HEK293 (cell line): ENCODE data around the gene TECPR2.

ENCODE experiments used
- CTCF ChIA-PET: fragments of 350-600 bp; formaldehyde crosslinking; extraction: SDS; loops from one replicate; lab custom pipeline; 2021; ENCODE audit warnings: antibody characterized with exemption; lab: Yijun Ruan, JAX
- POLR2A ChIA-PET: fragments of 300-600 bp; formaldehyde crosslinking; extraction: SDS; loops from one replicate; lab custom pipeline; 2020; ENCODE audit warnings: antibody characterized with exemption, inconsistent platforms; lab: Yijun Ruan, JAX
- H3K27ac ChIP-seq: fragments of 200-500 bp; sonication (Bioruptor generic); 2 replicates; pipeline ENCODE4 v1.5.1; 2014; ENCODE audit warnings: low read depth, low read length, control low read depth, inconsistent platforms; ENCODE audit errors: extremely low read depth
- H3K36me3 ChIP-seq, 2 experiments: fragments of 200-500 bp in 1 of 2; sonication (Bioruptor generic) in 1 of 2; 1 replicate in 1 of 2; 2 replicates in 1 of 2; pipeline ENCODE4 v1.5.1; 2014 to 2017; ENCODE audit warnings: inconsistent platforms in 2 of 2, low read length in 2 of 2; ENCODE audit not compliant: control insufficient read depth in 2 of 2, insufficient read depth in 1 of 2
- H3K4me1 ChIP-seq: fragments of 200-500 bp; sonication (Bioruptor generic); 2 replicates; pipeline ENCODE4 v1.5.1; 2014; ENCODE audit warnings: mild to moderate bottlenecking, low read length, inconsistent platforms; ENCODE audit not compliant: control insufficient read depth, insufficient read depth
- H3K4me3 ChIP-seq: 2 replicates; pipeline ENCODE4 v1.5.1; 2011; ENCODE audit warnings: low read depth, mild to moderate bottlenecking, control low read depth, low read length, moderate library complexity
- H3K9me3 ChIP-seq: fragments of 200-500 bp; sonication (Bioruptor generic); 2 replicates; pipeline ENCODE4 v1.5.1; 2014; ENCODE audit warnings: low read depth, low read length, inconsistent platforms; ENCODE audit not compliant: control insufficient read depth, insufficient read depth
- GLI2 ChIP-seq: fragments of 450-650 bp; formaldehyde crosslinking; IDR thresholded peaks from 2 replicates; pipeline ENCODE4; 2017; ENCODE audit warnings: missing biosample characterization, missing genetic modification characterization, low read depth, borderline replicate concordance
- GLIS1 ChIP-seq: fragments of 450-650 bp; formaldehyde crosslinking; IDR thresholded peaks from 2 replicates; pipeline ENCODE4 v1.5.1; 2016; ENCODE audit warnings: missing biosample characterization, missing genetic modification characterization
- HOXD13 ChIP-seq: sonication (generic); formaldehyde crosslinking; IDR thresholded peaks from 2 replicates; pipeline ENCODE4 v1.8.0; 2022; ENCODE audit warnings: missing genetic modification reagents, borderline replicate concordance
- KLF1 ChIP-seq: fragments of 450-650 bp; formaldehyde crosslinking; IDR thresholded peaks from 2 replicates; pipeline ENCODE4 v1.5.1; 2016; ENCODE audit warnings: missing biosample characterization, missing genetic modification characterization
- KLF7 ChIP-seq: fragments of 450-650 bp; formaldehyde crosslinking; IDR thresholded peaks from 2 replicates; pipeline ENCODE4 v1.5.1; 2016; ENCODE audit warnings: missing biosample characterization, missing genetic modification characterization, borderline replicate concordance
- KLF8 ChIP-seq: fragments of 450-650 bp; formaldehyde crosslinking; IDR thresholded peaks from 2 replicates; pipeline ENCODE4 v1.5.1; 2016; ENCODE audit warnings: missing biosample characterization, missing genetic modification characterization
- YY2 ChIP-seq: fragments of 450-650 bp; formaldehyde crosslinking; IDR thresholded peaks from 2 replicates; pipeline ENCODE4 v1.5.1; 2016; ENCODE audit warnings: missing biosample characterization, missing genetic modification characterization
- ZBTB48 ChIP-seq: fragments of 450-650 bp; formaldehyde crosslinking; IDR thresholded peaks from 2 replicates; pipeline ENCODE4 v1.5.1; 2016; ENCODE audit warnings: missing biosample characterization, missing genetic modification characterization
- ZIC2 ChIP-seq: fragments of 450-650 bp; formaldehyde crosslinking; IDR thresholded peaks from 2 replicates; pipeline ENCODE4 v1.5.1; 2016; ENCODE audit warnings: missing biosample characterization, missing genetic modification characterization
- ZNF138 ChIP-seq: fragments of 450-650 bp; formaldehyde crosslinking; IDR thresholded peaks from 2 replicates; pipeline ENCODE4 v1.5.1; 2016; ENCODE audit warnings: missing biosample characterization, missing genetic modification characterization, borderline replicate concordance
- ZNF184 ChIP-seq: fragments of 450-650 bp; IDR thresholded peaks from 2 replicates; pipeline ENCODE4 v1.5.1; 2018; ENCODE audit warnings: missing biosample characterization, mild to moderate bottlenecking, missing genetic modification characterization
- ZNF37A ChIP-seq: fragments of 450-650 bp; IDR thresholded peaks from 2 replicates; pipeline ENCODE4 v1.5.1; 2018; ENCODE audit warnings: missing biosample characterization, missing genetic modification characterization
- ZNF423 ChIP-seq: fragments of 450-650 bp; formaldehyde crosslinking; IDR thresholded peaks from 2 replicates; pipeline ENCODE4 v1.5.1; 2016; ENCODE audit warnings: missing biosample characterization, missing genetic modification characterization
- ZNF426 ChIP-seq: fragments of 450-650 bp; formaldehyde crosslinking; IDR thresholded peaks from 2 replicates; pipeline ENCODE4 v1.5.1; 2017; ENCODE audit warnings: missing biosample characterization, missing genetic modification characterization, mild to moderate bottlenecking, inconsistent platforms, moderate library complexity
- ZNF529 ChIP-seq: fragments of 450-650 bp; formaldehyde crosslinking; IDR thresholded peaks from 2 replicates; pipeline ENCODE4 v1.5.1; 2017; ENCODE audit warnings: missing genetic modification characterization, missing biosample characterization; ENCODE audit not compliant: insufficient replicate concordance
- ZNF558 ChIP-seq: fragments of 450-650 bp; formaldehyde crosslinking; IDR thresholded peaks from 2 replicates; pipeline ENCODE4 v1.5.1; 2016; ENCODE audit warnings: missing biosample characterization, missing genetic modification characterization
- ZNF600 ChIP-seq: fragments of 450-650 bp; formaldehyde crosslinking; IDR thresholded peaks from 2 replicates; pipeline ENCODE4 v1.5.1; 2016; ENCODE audit warnings: missing biosample characterization, missing genetic modification characterization
- ZNF677 ChIP-seq: fragments of 450-650 bp; IDR thresholded peaks from 2 replicates; pipeline ENCODE4 v1.5.0; 2018; ENCODE audit warnings: missing biosample characterization, mild to moderate bottlenecking, missing genetic modification characterization, moderate library complexity
- ZNF707 ChIP-seq: fragments of 450-650 bp; formaldehyde crosslinking; IDR thresholded peaks from 2 replicates; pipeline ENCODE4 v1.5.1; 2016; ENCODE audit warnings: missing biosample characterization, missing genetic modification characterization
- ZNF768 ChIP-seq: fragments of 450-650 bp; formaldehyde crosslinking; IDR thresholded peaks from 2 replicates; pipeline ENCODE4 v1.5.1; 2018; ENCODE audit warnings: missing biosample characterization, mild to moderate bottlenecking, missing genetic modification characterization
- ZNF776 ChIP-seq: fragments of 450-650 bp; formaldehyde crosslinking; IDR thresholded peaks from 2 replicates; pipeline ENCODE4 v1.5.0; 2017; ENCODE audit warnings: missing biosample characterization, missing genetic modification characterization, borderline replicate concordance
- TF ChIP-seq, protein P1 (sequence below): fragments of 450-650 bp; formaldehyde crosslinking; IDR thresholded peaks from 2 replicates; pipeline ENCODE4 v1.5.1; 2016; ENCODE audit warnings: missing biosample characterization, missing genetic modification characterization
- TF ChIP-seq, protein P2 (sequence below): fragments of 450-650 bp; formaldehyde crosslinking; IDR thresholded peaks from 2 replicates; pipeline ENCODE4 v1.5.1; 2016; ENCODE audit warnings: missing biosample characterization, missing genetic modification characterization
- TF ChIP-seq, protein P3 (sequence below): fragments of 450-650 bp; formaldehyde crosslinking; IDR thresholded peaks from 2 replicates; pipeline ENCODE4 v1.5.0; 2017; ENCODE audit warnings: missing biosample characterization, missing genetic modification characterization, borderline replicate concordance

TECPR2 gene

DNA sequence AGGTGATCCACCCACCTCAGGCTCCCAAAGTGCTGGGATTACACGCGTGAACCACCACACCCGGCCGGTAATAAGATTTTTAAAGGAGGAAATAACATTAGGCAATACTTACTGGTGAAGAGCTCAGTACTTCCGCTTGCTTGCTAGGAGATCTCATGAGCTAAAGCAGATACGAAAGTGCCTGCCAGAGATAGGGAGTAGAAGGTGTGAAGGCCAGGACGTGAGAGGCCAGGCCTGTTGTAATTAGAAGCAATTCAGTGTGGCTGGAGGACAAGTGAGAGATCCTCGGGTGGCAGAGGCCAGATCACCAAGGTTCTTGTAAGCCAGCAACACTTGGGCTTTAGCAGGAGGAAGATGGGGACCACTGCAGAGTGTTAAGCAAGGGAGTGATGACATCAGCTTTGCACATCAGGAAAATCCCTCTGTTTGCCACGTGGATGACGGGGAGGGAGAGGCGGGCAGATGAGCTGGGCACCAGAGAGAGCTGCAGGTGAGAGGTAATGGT is 7.6 kb downstream of the TECPR2 start (continued):
- no peak for TF ChIP-seq ZNF776

DNA sequence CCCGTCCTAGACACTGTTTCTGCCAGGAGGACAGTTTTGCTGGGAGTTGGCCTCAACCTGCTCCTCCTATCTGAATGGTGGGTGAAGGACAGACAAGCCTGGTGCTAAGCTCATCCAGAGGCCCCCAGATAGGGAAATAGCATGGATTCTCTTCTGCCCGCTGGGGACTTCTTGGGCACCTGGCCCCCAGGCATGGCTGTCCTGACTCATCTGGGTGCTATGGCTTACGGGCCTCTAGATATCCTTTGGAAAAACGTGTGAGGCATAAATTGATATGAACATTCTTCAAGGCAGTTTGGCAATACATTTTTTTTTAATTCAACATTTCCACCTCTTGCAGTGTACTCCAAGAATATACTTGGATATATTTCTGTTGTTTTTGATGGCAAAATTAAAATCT is 8.6 kb downstream of the TECPR2 start:
- CTCF ChIA-PET, result no interaction called here
- H3K27ac ChIP-seq, result no peak overlapping the region

DNA sequence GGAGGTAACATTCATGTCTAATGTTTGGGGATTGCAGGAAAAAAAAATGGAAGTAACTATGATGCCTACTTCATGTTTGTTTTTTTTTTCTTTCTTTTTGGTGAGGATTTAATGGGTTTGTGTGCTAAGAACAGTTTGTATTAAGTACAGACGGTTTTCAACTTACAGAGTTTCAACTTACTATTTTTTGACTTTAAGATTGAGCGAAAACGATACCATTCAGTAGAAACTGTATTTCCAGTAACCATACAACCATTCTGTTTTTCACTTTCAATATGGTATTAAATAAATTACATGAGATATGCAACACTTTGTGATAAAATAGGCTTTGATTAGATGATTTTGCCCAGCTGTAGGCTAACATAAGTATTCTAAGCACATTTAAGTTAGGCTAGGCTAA is 10.4 kb downstream of the TECPR2 start:
- no peak overlapping the region for H3K27ac ChIP-seq
- no peak overlapping the region for H3K4me3 ChIP-seq

More for the DNA sequence above, 8.6 kb downstream of the TECPR2 start:
- H3K36me3 ChIP-seq, result peaks cover 0 to under 1% of the 10 kb centered on the region in 2 experiments; a peak in 2 of 3 replicates
- no peak for TF ChIP-seq KLF1 (tag by site-specific recombination)
- TF ChIP-seq, protein P1, sequence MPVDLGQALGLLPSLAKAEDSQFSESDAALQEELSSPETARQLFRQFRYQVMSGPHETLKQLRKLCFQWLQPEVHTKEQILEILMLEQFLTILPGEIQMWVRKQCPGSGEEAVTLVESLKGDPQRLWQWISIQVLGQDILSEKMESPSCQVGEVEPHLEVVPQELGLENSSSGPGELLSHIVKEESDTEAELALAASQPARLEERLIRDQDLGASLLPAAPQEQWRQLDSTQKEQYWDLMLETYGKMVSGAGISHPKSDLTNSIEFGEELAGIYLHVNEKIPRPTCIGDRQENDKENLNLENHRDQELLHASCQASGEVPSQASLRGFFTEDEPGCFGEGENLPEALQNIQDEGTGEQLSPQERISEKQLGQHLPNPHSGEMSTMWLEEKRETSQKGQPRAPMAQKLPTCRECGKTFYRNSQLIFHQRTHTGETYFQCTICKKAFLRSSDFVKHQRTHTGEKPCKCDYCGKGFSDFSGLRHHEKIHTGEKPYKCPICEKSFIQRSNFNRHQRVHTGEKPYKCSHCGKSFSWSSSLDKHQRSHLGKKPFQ (tag by site-specific recombination), result no peak
- no peak for TF ChIP-seq YY2 (tag by site-specific recombination)
- TF ChIP-seq ZIC2, result no peak
- TF ChIP-seq, protein P2, sequence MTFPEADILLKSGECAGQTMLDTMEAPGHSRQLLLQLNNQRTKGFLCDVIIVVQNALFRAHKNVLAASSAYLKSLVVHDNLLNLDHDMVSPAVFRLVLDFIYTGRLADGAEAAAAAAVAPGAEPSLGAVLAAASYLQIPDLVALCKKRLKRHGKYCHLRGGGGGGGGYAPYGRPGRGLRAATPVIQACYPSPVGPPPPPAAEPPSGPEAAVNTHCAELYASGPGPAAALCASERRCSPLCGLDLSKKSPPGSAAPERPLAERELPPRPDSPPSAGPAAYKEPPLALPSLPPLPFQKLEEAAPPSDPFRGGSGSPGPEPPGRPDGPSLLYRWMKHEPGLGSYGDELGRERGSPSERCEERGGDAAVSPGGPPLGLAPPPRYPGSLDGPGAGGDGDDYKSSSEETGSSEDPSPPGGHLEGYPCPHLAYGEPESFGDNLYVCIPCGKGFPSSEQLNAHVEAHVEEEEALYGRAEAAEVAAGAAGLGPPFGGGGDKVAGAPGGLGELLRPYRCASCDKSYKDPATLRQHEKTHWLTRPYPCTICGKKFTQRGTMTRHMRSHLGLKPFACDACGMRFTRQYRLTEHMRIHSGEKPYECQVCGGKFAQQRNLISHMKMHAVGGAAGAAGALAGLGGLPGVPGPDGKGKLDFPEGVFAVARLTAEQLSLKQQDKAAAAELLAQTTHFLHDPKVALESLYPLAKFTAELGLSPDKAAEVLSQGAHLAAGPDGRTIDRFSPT (tag by site-specific recombination), result no peak
- no peak for TF ChIP-seq ZNF558
- no peak for TF ChIP-seq ZNF600 (tag by site-specific recombination)
- no peak for TF ChIP-seq ZNF37A
- no peak for TF ChIP-seq HOXD13 (CRISPR knock-in tag)
- TF ChIP-seq ZNF776, result no peak
- TF ChIP-seq ZNF529 (tag by site-specific recombination), result no peak
- no peak for TF ChIP-seq ZNF423 (tag by site-specific recombination)
- TF ChIP-seq GLIS1 (tag by site-specific recombination), result no peak
- no peak for TF ChIP-seq ZNF707 (tag by site-specific recombination)
- no peak for TF ChIP-seq ZNF138 (tag by site-specific recombination)
- no peak for TF ChIP-seq ZNF426
- no peak for TF ChIP-seq KLF8 (tag by site-specific recombination)
- no peak for TF ChIP-seq ZBTB48 (tag by site-specific recombination)
- no peak for TF ChIP-seq KLF7 (tag by site-specific recombination)
- TF ChIP-seq, protein P3, sequence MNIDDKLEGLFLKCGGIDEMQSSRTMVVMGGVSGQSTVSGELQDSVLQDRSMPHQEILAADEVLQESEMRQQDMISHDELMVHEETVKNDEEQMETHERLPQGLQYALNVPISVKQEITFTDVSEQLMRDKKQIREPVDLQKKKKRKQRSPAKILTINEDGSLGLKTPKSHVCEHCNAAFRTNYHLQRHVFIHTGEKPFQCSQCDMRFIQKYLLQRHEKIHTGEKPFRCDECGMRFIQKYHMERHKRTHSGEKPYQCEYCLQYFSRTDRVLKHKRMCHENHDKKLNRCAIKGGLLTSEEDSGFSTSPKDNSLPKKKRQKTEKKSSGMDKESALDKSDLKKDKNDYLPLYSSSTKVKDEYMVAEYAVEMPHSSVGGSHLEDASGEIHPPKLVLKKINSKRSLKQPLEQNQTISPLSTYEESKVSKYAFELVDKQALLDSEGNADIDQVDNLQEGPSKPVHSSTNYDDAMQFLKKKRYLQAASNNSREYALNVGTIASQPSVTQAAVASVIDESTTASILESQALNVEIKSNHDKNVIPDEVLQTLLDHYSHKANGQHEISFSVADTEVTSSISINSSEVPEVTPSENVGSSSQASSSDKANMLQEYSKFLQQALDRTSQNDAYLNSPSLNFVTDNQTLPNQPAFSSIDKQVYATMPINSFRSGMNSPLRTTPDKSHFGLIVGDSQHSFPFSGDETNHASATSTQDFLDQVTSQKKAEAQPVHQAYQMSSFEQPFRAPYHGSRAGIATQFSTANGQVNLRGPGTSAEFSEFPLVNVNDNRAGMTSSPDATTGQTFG, result no peak
- no peaks in the 10 kb centered on the region for H3K4me1 ChIP-seq
- POLR2A ChIA-PET, result no interaction called here
- H3K9me3 ChIP-seq, result no peaks in the 10 kb centered on the region
- no peak overlapping the region for H3K4me3 ChIP-seq

More for the DNA sequence above, 10.4 kb downstream of the TECPR2 start:
- TF ChIP-seq ZNF768 (no peak), GLI2 (no peak), ZNF677 (tag by site-specific recombination) (0 out of 2 replicates have a peak, but pooled peaks have one; percentile 18), ZNF184 (tag by site-specific recombination) (no peak)
- ChIA-PET POLR2A (no interaction called here), CTCF (no interaction called here)
- Histone ChIP-seq H3K4me1 (no peaks in the 10 kb centered on the region), H3K9me3 (no peaks in the 10 kb centered on the region), H3K36me3 (peaks cover 0 to 16% of the 10 kb centered on the region in 2 experiments; a peak in 2 of 3 replicates)
